ENCODE data around the gene GOLGA8T. TPM values are rescaled to one million over a fixed set of nuclear protein-coding genes. Genes with fewer than 3 reads are reported as not detected.
"Not testable (repeated sequence)": the region's sequence is repeated elsewhere in the genome, so short reads cannot be mapped to it uniquely, and the experiment has no call there.

The GOLGA8T gene
- polyA plus RNA-seq (2011; rRNA removed), result 1.4 and 1.8 TPM in 2 replicates
- 0.67 and 0.74 TPM in 2 replicates for polyA plus RNA-seq (2012; cell fraction: cytosol; rRNA removed)
- polyA plus RNA-seq (2012; cell fraction: nucleus; rRNA removed), result 2.3 and 2.4 TPM in 2 replicates
- polyA plus RNA-seq (2017; fragmentation: RNase III; extraction: RNeasy Plus Mini Kit Qiagen cat#74134 plus additional on column Dnase treatment), result 0.96 to 2.1 TPM (median 1.3 TPM) in 3 replicates
- 1.1 and 1.2 TPM in 2 replicates for polyA minus RNA-seq (2011; rRNA and poly(A)+ RNA removed)

GRCh38 chr15:30134751-30135150 is at the start of gene GOLGA8T:
Gene GOLGA8T (plus strand): TSS chr15:30135051. CDS start chr15:30135149, 98 bp downstream.
- ATAC-seq; POLR2A ChIA-PET; FAIRE-seq; H3K9me3 ChIP-seq; H3K4me2 ChIP-seq; H3K27ac ChIP-seq; H3K4me3 ChIP-seq; DNase-seq (ENCODE audit: low read depth in 1 of 2, low spot score in 1 of 2); H3K4me1 ChIP-seq; CTCF ChIA-PET: not testable (repeated sequence)
- no CpG with 5 or more reads among the region's 7 CpGs for WGBS (ENCODE audit: missing lambda C conversion rate)

DNA sequence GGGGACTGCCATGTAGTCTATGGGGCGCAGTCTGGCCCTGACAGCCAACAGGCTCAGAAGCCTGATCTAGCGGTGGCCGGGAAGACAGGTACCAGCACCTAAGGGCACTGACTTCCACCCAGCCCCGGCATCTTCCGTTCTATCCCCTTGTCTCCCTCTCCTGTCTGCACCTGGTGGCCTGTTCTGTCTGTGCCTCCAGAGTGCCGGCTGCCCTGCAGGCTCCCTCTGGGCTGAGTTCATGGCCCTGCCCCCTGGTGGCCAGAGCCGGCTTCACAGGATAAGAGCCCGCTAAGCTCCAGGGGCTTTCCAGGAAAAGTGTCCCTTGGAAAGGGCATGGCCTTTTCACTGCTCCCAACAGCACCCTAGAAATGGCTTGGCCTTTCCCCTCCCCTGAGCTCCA is 37.0 kb upstream of the GOLGA8T start:
- ATAC-seq, result peak; percentile 87 to 99
- WGBS (ENCODE audit: missing lambda C conversion rate), result no CpG with 5 or more reads among the region's 8 CpGs
- POLR2A ChIA-PET, result not testable (repeated sequence)

DNA sequence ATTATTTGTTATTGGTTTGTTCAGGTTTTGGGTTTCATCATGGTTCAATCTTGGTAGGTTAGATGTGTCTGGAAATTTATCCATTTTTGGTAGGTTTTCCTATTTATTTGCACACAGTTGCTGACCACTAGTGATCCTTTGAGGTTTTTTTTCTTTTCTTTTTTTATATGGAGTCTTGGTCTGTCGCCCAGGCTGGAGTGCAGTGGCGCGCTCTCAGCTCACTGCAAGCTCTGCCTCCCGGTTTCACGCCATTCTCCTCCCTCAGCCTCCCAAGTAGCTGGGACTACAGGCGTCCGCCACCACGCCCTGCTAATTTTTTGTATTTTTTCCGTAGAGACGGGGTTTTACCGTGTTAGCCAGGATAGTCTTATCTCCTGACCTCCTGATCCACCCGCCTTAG is 32.0 kb upstream of the GOLGA8T start:
- H3K27ac ChIP-seq; H3K4me2 ChIP-seq; DNase-seq (ENCODE audit: low read depth in 1 of 2, low spot score in 1 of 2); FAIRE-seq; H3K4me3 ChIP-seq; CTCF ChIA-PET; H3K9me3 ChIP-seq; H3K4me1 ChIP-seq; POLR2A ChIA-PET: not testable (repeated sequence)
- no CpG with 5 or more reads among the region's 12 CpGs for WGBS (ENCODE audit: missing lambda C conversion rate)
- peak in 1 of 2 experiments; percentile 4; a peak in 3 of 6 replicates for ATAC-seq

More for the DNA sequence above, 37.0 kb upstream of the GOLGA8T start:
- H3K9me3 ChIP-seq; FAIRE-seq; DNase-seq (ENCODE audit: low read depth in 1 of 2, low spot score in 1 of 2); CTCF ChIA-PET; H3K27ac ChIP-seq; H3K4me1 ChIP-seq; H3K4me2 ChIP-seq; H3K4me3 ChIP-seq: not testable (repeated sequence)

DNA sequence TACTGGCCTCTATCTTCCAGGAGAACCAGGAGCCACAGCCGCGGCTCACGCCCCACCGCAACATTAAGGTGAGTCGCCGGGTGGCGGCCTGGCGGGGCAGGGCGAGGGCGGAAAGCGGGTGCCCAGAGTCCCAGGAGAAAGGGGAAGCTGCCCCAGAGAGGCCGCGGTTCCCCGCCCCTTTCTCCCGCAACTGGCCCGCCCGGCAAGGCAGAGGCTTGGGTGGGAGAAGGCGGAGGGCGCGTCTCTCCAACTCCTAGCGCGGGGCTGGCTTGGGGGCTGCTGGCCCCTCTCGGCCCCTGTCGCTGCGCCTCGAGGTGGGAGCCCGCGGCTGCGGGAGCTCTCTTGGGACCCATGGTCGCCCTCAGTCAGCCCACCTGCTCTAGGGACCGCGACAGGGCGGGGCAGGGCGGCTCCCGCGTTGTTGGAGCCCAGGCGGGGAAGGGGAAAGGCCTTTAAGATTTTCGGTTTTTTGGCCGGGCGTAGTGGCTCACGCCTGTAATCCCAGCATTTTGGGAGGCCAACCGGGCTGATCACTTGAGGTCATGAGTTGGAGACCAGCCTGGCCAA is 30.8 kb upstream of the GOLGA8T start:
- H3K9me3 ChIP-seq; H3K4me1 ChIP-seq; CTCF ChIA-PET; DNase-seq (ENCODE audit: low read depth in 1 of 2, low spot score in 1 of 2); FAIRE-seq; POLR2A ChIA-PET: not testable (repeated sequence)
- peak; percentile 92 to 93 for ATAC-seq
- Histone ChIP-seq H3K4me3 (peak overlapping the region; percentile 65), H3K4me2 (peak overlapping the region; percentile 72), H3K27ac (peak overlapping the region; percentile 73 to 75)
- 0% methylated on average over 7 of the region's 42 CpGs for WGBS (ENCODE audit: missing lambda C conversion rate)

GRCh38 chr15:30110591-30110990 is 24.3 kb upstream of the GOLGA8T start:
- no CpG with 5 or more reads among the region's 4 CpGs for WGBS (ENCODE audit: missing lambda C conversion rate)
- POLR2A ChIA-PET; H3K4me2 ChIP-seq; H3K9me3 ChIP-seq; CTCF ChIA-PET; DNase-seq (ENCODE audit: low read depth in 1 of 2, low spot score in 1 of 2); H3K27ac ChIP-seq; FAIRE-seq; H3K4me1 ChIP-seq; H3K4me3 ChIP-seq: not testable (repeated sequence)
- ATAC-seq, result peak; percentile 86 to 100

- H3K4me2 ChIP-seq, POLR2A ChIA-PET, H3K4me3 ChIP-seq, H3K27ac ChIP-seq, H3K4me1 ChIP-seq, FAIRE-seq, CTCF ChIA-PET, H3K9me3 ChIP-seq: not testable (repeated sequence)
- ATAC-seq (peak in 1 of 2 experiments; percentile 62; a peak in 3 of 6 replicates), DNase-seq (ENCODE audit: low read depth in 1 of 2, low spot score in 1 of 2) (peak in 1 of 2 experiments; percentile 3)
- 0 out of 4 replicates have a peak, but pooled peaks of 1 of the 2 experiments have one; percentile 9 for TF ChIP-seq CEBPB (IDR thresholded peaks at IDR 0.05)
- TF ChIP-seq, protein P1, sequence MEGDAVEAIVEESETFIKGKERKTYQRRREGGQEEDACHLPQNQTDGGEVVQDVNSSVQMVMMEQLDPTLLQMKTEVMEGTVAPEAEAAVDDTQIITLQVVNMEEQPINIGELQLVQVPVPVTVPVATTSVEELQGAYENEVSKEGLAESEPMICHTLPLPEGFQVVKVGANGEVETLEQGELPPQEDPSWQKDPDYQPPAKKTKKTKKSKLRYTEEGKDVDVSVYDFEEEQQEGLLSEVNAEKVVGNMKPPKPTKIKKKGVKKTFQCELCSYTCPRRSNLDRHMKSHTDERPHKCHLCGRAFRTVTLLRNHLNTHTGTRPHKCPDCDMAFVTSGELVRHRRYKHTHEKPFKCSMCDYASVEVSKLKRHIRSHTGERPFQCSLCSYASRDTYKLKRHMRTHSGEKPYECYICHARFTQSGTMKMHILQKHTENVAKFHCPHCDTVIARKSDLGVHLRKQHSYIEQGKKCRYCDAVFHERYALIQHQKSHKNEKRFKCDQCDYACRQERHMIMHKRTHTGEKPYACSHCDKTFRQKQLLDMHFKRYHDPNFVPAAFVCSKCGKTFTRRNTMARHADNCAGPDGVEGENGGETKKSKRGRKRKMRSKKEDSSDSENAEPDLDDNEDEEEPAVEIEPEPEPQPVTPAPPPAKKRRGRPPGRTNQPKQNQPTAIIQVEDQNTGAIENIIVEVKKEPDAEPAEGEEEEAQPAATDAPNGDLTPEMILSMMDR (IDR thresholded peaks at IDR 0.05), result peak; percentile 17; the same call in 1 of the 3 replicates
- TF ChIP-seq RAD21 (conservative IDR thresholded peaks at IDR 0.05 in 1 of 2, IDR thresholded peaks at IDR 0.05 in 1 of 2), result peak in 1 of 2 experiments; percentile 16; a peak in 1 of 5 replicates
- WGBS (ENCODE audit: missing lambda C conversion rate), result 10% methylated on average over 2 of the region's 2 CpGs
Measured at GRCh38 chr15:30130066-30130465, 4.8 kb upstream of the GOLGA8T start.

DNA sequence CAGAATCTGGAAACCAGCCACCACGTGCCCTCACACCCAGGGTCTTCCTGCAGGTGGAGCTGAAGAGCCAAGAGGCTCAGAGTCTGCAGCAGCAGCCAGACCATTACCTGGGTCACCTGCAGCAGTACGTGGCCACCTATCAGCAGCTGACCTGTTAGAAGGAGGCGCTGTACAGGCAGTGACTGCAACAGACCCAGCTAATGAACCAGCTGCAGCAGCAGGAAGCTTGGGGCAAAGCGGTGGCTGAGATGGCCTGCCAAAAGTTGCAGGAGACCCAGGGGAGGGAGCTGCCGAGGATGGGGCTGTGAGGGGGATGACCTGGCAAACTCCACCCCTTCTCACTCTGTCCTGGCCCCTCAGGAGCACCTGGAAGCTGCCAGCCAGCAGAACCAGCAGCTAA is 8.4 kb downstream of the GOLGA8T start:
- H3K27ac ChIP-seq; DNase-seq (ENCODE audit: low read depth in 1 of 2, low spot score in 1 of 2); H3K4me1 ChIP-seq; ATAC-seq; POLR2A ChIA-PET; FAIRE-seq; CTCF ChIA-PET; H3K4me3 ChIP-seq; H3K4me2 ChIP-seq; H3K9me3 ChIP-seq: not testable (repeated sequence)
- 91% methylated on average over 4 of the region's 5 CpGs for WGBS (ENCODE audit: missing lambda C conversion rate)

GRCh38 chr15:30149891-30150290 is 15.0 kb downstream of the GOLGA8T start:
- FAIRE-seq; H3K4me3 ChIP-seq; H3K27ac ChIP-seq; H3K4me1 ChIP-seq; POLR2A ChIA-PET; H3K9me3 ChIP-seq; CTCF ChIA-PET; H3K4me2 ChIP-seq; DNase-seq (ENCODE audit: low read depth in 1 of 2, low spot score in 1 of 2): not testable (repeated sequence)
- no CpG with 5 or more reads among the region's 8 CpGs for WGBS (ENCODE audit: missing lambda C conversion rate)
- peak; percentile 83 to 97 for ATAC-seq

DNA sequence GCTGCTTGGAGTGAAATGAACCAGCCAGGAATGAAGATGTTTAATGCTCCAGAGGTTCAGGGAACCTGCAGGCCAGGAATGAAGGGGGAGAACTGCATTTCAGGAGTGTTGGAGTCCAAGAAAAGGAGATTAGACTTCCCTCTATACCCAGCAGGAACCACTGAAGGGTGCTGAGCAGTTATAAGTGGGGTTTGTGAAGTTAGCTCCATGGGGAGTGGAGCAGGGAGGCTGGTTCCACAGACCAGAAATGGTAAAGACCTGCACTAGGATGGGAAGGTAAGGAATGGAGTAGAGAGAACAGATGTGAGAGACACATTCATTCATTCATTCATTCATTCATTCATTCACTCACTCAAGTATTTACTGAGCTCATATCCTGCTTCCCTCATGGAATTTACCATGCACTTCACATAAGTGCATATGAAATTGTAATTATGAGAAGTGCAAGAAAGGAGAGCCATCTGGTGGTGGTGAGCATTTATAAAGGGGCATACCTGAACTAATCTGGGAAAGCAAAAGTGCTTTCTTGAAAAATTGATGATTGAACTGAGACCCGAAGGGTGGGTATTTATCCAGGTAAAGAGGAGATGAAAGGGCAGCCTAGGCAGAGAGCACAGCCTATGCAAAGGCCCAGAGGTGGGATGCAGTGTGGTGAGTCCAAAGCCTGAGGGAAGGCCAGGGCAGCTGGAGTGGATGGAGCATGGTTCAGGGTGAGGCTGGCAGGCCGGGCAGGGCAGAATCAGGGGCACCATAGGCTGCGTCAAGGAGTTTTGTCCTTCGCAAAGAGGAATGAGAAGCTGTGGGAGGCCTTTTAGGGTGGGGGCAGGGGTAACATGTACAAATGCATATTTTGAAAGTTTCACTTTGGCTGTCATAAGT is 27.9 kb downstream of the GOLGA8T start:
- peak; percentile 73 for FAIRE-seq
- H3K27ac ChIP-seq; H3K4me2 ChIP-seq; H3K9me3 ChIP-seq; DNase-seq (ENCODE audit: low read depth in 1 of 2, low spot score in 1 of 2); CTCF ChIA-PET; H3K4me3 ChIP-seq; POLR2A ChIA-PET; H3K4me1 ChIP-seq: not testable (repeated sequence)
- ATAC-seq, result peak; percentile 74 to 75
- WGBS (ENCODE audit: missing lambda C conversion rate), result 33% methylated on average over 4 of the region's 4 CpGs

GRCh38 chr15:30163759-30164158 is 28.9 kb downstream of the GOLGA8T start:
- FAIRE-seq; DNase-seq (ENCODE audit: low read depth in 1 of 2, low spot score in 1 of 2); H3K4me3 ChIP-seq; POLR2A ChIA-PET; H3K4me2 ChIP-seq; H3K9me3 ChIP-seq; H3K27ac ChIP-seq; H3K4me1 ChIP-seq; CTCF ChIA-PET: not testable (repeated sequence)
- peak in 1 of 2 experiments; percentile 18; a peak in 3 of 6 replicates for ATAC-seq
- WGBS (ENCODE audit: missing lambda C conversion rate), result 43% methylated on average over 1 of the region's 2 CpGs

Data from A549 (cell line).